GM19238 (cell line): ENCODE data around the gene TCP11L2.
"Not testable (repeated sequence)": the region's sequence is repeated elsewhere in the genome, so short reads cannot be mapped to it uniquely, and the experiment has no call there.

ENCODE experiments used
- DNase-seq: peaks from one replicate; pipeline ENCODE4 v3.0.0; 2011; ENCODE audit warnings: low spot score; ENCODE audit not compliant: insufficient read length

The TCP11L2 gene

DNA sequence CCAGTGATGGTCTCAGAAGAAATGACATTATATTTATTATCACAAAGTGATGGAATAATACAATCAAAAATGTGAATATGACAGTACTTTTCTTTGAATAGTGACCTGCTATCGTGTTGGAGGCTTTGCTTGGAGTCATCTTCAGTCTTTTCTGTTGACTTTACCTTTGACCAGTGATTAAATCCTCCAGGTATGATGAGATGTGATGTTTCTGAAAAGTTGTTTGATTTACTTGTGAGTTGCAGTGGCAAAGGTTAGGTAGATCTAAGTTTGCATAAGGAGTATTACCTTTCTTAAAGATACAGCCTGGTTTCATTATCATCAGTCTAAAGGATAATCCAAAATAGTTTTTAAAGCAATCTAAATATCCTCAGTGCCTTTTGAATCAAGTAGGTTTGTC is 4.6 kb downstream of the TCP11L2 start:
- DNase-seq, result no peak

DNA sequence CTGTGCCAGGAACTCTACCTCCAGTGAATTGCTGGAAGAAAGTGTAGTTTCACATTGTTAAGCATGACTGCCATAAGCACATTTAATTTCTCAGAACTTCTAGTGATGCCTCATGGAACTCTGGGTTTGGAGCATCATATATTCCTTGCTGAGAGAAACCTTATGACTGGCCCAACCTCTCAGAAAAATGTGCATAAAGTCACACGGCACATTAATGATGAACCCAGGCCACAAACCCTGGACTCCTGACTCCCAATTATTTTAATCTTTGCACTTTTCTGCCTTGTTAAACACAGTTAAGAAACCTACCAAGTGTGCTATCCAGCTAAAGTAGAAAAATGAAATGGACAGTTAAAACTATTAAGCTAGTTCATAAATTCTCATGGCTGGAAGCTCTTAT is 5.6 kb downstream of the TCP11L2 start:
- DNase-seq, result no peak

DNA sequence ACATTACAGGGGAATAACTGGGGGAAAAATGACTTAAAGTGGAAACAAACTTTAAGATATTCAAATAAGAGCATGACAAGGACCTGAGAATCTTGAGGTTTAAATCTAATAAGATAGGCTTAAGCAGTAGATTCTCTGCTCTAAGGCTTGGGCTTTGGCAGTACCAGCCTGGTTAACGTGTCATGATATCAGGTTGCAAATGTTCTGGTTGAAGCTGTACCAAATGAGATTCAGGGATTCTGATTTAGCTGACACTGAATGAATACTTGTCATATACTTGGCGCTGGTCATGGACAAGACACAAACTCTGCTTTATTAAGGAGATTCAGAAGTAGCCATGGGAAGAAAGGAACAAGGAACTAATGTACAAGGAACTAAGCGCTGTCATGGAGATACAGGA is 6.1 kb downstream of the TCP11L2 start:
- DNase-seq, result no peak

DNA sequence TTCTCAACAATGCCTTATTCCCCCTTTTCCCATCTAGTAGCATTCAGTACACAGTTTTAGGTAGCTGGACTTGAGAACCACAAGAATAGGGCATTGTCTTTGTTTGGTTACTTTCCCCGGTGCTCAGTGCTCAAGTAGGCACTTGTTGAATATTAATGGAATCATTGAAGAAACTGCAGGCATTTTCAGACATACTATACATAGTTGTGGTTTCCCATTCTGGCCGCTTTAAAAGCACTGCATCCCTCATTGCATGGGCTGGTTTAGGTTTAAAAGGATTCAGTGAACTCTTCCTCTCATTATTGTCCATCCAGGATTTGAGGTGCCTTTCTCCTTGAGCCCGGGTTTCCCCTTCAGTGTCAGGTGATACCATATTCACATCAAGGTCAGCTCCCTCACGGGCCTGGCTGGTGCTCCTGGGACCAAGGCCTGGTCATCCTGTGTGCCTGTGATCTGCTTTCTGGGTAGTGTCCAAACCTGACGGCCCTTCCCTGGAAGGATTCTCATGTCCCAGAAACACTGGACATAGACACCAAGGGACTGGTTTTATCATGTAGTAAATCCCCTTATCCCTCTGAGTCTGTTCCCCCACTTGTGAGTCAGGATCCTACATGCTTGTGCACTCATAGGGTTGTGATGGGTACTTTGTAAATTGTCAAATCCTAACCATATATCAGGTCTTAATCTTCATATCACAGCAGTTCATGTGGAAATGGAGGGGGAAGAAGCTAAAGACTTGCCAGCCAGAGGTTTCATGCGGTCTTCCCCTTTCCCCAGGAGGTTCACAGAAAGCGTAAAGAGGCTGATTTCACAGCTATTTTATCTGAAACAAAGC is 7.4 kb downstream of the TCP11L2 start:
- DNase-seq, result no peak

DNA sequence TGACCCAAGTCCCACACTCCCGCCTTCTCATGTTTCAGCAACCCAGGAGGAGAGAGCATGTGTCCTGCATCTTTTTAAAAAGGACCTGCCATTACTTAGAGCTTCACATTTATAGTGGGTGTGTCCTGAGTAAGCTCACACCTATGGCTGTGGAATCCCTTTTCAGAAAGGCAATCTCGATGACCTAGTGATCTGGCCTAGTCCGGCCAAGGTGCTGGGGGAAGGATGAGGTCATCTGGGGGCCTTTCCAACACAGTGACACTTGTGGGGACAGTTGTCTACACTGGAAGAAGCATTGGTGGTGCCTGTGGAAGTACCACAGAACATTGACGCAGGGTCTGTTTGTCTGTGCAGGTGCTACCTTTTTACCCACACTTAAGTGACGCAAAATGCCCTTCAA is 8.2 kb downstream of the TCP11L2 start:
- no peak for DNase-seq

DNA sequence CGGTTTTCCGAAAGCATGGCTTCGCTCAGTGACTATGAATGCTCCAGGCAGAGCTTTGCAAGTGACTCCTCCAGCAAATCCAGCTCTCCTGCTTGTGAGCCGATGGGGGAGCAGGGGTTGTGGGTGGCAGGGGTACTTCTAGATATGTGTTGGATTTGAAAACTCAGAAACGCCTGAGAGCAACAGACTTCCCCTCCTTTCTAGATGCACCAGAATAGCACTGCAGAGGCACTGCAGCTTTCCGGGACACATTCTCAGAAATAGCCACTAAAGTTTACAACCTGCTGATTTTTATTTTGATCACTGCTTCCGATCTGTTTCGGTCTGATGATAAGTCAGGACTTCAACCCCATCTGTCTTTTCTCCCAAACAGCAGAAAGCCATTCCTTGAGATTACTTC is 8.6 kb downstream of the TCP11L2 start:
- no peak for DNase-seq

DNA sequence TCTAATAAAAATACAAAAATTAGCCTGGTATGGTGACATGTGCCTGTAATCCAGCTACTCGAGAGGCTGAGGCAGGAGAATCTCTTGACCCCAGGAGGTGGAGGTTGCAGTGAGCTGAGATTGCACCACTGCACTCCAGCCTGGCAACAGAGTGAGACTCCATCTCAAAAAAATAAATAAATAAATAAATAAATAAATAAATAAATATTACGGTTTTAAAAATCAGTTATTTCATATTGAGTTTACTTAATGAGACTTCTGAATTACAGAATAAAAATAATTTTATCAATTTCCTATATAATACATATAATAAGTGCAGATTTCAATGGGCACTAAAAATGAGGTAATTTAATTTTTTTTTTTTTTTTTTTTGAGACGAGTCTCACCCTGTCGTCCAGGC is 10.9 kb downstream of the TCP11L2 start:
- not testable (repeated sequence) for DNase-seq

DNA sequence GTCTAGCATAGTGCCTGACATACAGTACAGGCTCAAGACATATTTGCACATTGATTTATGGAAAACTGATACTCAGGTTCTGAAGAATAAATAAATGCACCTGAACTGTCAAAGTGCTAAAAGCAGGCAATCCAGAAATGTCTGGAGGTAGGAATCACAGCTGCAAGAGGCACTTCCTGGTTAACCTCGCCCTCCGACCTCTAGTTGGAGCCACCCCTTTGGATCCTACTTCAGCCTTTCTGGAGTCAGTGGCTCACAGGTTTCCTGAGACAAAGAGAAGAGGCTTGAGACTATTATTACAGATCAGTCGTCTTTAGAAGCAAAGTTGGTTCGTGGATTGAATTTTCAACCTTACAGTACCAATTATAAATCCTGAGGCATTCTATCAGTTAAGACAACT is 13.0 kb downstream of the TCP11L2 start:
- DNase-seq, result no peak

DNA sequence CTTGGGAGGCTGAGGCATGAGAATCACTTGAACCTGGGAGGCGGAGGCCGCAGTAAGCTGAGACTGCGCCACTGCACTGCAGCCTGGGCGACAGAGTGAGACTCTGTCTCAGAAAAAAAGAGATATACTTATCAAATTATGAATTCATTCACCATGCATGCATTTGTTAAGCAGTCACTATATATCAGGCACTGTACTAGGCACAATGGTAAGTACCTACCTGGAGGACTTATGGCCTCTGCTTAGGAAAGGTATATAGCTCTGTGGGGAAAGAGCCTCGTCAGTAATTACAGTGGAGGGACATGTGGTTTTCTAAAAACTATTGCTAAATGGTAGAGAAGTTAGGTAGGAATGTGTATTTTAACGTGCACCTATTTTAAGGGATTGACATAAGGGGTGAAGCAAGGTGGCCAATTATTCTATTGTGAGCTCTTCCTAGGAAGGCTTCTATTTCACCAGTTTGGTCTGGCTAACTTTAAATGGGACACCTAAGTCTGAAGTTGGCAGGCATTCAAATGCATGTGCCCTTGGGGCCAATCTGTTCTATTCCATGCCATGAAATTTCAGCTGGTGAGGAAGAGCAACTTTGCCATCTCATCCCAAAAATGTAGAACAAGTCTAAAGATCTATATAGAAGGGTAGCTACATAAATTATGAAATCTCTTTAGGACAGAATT is 15.0 kb downstream of the TCP11L2 start:
- no peak for DNase-seq

DNA sequence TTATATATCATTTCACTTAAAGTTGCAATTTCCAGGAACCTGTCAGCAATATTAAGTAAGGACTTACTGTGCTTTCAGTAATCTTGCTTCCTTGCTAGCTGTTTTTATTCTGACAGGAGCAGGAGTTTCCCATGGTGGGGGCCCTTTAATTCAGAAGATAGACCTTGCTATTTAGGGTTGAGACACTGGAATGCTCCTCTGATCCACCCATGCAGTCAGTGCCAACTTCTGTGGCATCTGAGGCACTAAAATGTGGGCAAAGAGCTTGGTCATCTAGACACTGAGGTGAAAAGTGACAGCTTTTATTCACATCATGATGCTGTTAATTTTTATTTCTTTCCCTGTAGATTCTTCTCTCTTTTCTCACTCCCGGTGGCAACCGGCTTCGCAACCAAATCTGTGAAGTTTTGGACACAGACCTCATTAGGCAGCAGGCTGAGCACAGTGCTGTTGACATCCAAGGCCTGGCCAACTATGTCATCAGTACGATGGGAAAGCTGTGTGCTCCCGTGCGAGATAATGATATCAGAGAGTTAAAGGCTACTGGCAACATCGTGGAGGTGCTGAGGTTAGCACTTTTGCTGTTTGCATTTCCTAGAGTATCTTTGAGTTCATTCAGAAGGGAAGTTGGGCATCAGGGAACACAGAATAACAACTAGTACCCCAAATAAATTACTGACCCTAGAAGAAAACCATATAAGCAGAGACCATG is 18.8 kb downstream of the TCP11L2 start:
- no peak for DNase-seq

DNA sequence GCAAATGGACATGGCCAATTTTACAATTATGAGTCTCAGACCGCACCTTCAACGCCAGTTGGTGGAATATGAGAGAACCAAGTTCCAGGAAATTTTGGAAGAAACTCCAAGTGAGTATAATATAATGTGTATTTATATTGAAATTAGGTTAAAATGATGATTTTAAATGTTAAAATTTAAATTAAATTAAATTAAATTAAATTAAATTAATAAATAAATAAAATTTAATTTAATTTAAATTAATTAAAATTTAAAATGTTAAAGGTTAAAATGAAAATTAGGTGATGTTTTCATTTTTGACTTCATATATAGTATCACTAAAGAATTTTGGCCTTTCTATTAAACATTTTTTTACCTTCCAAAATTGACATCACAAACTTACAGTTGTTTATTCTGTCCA is 21.0 kb downstream of the TCP11L2 start:
- no peak for DNase-seq

DNA sequence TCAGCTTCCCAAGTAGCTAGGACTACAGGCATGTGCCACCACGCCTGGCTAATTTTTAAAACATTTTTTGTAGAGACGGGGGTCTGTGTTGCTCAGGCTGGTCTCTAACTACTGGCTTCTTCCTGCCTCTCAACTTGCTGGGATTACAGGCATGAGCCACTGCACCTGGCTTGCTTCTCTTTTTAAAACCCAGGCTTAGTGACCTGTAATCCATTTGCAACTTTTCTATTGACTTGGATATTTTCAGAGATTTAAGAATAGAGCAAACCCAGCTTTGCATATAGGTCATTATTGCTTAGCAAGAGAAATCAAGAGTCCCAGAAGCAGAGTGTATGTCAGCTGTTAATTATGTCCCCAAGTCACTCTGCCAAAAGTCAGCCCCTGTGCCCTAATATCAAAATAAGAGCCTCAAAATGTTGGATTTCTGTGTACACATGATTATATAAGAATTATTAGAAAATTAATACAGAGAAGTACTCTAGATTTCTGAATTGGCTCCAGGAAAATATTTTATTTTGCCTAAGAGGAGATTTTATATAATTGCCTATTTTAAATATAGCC is 24.9 kb downstream of the TCP11L2 start:
- no peak for DNase-seq

DNA sequence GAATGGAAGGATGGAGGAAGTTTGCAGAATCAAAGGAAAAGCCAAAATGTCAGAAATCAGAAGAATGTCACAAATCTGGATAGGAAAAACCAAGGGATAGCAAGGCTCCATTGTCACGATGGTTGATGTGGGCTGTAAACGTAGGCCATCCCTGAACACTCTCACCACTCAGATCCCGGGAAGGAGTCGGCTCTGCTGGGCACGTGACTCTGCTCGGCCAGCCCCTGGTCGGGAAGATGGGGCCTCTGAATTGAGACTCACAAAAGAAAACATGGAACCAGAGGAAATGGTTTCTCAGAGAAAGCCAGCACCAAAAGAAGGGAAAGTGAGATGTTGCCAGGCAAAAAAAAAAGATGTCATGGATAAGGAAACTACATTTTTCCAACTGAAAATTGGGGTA is 26.2 kb downstream of the TCP11L2 start:
- DNase-seq, result no peak

DNA sequence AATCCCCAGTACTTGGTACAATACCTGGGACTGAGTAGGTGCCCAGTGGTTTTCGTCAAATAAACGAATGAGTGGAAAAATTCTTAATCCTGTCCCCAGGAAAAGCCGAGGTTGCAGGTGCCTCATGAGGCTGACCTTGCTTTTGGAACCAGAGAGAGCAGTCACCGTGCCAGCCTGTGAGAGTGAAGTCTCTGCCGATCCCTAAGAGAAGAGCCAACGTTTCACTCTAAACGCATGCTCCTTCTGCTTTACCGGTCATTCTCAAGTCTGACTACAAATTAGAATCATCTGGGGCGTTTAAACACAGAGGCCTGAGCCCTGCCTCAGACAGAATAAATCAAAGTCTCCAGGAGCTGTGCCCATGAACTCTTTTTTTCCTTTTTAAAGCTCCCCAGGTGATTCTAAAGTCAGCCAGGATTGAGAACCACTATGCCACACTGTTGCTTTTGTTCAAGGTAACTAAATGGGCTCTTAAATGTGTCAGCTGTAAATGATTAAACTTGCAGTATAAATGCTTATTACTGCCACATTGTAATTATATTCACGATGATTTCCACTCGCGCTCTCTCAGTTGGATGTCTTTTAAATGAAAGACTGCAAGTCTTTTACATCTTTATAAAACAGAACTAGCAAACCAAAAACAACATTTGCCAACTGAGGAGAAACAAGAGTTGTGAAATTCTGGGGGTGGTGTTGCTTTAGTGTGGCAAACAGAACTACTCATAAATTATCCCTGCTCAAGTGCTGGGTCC is 26.9 kb downstream of the TCP11L2 start:
- DNase-seq, result no peak

DNA sequence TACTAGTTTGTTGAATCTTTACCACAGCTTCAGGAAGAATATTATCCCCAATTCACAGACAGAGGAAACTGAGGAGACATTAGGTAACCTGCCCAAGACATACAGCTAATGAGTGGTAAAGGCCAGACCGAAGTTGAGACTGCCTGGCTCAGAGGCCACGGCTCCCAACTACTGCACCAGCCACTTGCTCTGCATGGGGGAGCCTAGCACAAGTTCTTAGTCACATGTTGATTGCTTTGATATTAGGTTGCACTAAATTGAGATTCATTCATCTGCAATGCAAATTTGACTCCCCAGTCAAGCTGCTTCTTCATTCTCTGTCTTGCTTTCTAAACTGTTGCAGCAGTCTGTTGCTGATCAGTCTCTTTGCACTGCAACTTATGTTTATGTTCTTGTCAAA is 29.1 kb downstream of the TCP11L2 start:
- no peak for DNase-seq

DNA sequence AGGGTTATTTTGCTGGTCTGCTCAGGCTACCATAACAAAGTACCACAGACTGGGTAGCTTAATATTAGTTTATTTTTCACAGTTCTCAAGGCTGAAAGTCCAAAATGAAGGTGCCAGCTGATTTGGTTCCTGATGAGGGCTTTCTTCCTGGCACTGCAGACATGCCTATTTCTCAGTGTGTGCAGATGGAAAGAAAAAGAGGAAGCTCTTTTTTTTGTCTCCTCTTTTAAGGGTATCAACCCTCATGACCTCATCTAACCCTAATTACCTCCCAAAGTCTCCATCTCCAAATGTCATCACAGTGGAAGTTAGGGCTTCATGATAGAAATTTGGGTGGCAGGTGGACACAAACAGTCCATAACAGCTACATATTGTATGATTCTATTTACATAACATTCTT is 30.0 kb downstream of the TCP11L2 start:
- DNase-seq, result no peak

DNA sequence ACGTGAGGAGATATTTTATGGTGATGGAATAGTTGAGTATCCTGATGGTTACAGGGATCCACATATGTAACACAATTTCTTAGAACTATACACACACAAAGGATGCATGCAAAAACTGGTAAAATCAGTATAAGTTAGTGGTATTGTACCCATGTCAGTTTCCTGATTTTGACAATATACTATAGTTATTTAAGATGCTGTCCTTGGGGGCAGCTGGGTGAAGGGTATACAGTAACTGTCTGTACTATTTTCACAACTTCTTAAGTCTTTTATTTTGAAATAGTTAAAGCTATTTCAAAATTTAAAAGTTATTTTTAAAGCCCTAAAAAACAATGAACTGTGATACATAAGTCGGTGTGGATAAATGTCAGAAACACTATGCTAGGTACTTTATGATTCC is 30.5 kb downstream of the TCP11L2 start:
- no peak for DNase-seq

DNA sequence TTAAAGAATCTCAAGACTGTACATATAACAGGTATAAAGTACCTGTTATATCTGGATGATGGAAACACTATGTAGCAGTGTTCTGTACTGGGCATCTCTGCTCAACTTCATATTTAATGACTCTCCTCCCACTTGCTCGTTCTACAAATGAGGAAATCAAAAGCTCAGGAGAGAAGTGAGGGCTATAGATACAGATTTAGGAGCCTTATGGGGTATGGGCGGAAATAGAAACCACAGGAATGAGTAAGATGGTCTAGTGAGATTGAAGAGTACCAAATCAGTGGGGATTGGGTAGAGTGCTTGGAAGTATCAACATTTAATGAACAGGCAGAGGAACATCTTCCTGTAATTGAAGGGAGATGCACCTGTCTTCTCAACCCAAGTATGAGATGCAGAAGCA is 31.2 kb downstream of the TCP11L2 start:
- DNase-seq, result no peak

DNA sequence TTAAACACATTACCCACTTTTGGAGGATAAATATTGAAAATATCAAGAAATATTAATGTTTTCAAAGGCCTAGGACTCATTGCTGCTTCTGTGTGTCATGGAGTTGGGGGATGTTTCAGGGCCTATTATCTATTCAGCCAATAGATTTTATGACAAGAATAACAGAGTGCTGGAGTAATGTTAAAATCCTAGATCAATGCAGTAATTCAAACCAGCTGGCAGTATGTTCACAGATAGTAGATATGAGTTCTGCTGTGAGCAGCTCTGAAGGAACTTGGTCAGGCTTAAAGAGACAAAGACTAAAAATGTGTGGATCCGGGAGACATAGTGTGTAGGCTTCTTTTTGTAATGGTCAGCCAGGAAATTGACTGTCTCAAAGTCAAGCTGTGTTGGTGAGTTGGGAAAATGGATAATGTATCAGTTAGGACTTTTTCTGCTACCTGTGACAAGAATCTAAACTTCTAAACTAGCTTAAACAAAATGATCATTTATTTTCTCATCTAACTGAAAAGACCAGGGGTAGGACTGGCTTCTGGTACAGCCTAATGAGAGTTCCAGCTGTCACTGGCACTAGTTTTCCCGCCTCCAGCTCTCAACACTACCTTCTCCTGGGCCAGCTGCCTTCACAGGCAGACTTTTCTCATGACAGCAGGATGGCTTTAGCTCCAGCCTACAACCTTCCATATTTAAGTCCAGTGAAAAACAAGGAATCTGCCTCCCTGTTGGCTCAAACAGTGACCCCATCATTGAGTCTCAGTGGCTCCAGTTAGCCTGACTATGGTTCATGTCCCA is 38.7 kb downstream of the TCP11L2 start:
- no peak for DNase-seq

DNA sequence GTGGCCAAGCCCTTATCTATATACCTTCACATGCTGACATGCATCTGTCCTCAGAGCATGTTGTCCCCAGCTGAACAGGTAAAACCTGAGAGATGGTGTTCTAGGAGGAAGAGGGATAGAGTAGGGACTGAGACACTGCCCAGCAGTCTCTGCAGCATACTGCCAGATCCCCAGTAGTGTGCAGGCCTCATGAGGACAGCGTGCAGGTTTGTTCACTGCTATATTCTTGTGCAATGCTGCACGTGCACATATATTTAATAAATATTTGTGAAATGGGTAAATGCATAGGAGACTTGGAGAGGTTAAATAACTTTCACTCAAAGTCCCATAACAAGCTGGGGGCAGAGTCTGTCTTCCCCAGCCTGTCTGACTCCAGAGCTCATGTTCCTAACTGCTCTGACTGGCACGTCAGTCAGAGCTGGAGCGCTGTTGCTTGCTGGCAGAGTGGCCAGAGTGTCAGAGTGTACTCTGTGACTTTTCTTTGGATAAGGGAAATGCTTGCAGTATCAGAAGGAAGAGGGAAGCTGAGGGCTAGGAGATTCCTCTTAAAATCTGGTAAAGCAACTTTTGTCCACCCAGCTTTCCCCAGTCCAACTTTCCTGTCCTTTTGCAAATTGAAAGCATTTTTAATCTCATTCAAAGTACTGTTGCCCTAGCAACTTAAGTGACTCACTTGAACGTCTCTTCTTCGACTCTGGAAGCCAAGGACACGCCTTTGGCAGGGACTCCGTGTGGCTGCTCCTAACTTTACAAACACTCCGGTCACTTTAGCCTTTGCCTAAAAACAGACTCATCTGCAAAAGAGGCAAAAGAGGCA is 40.1 kb downstream of the TCP11L2 start:
- no peak for DNase-seq
